GM23248 (cell line): ENCODE results near the gene GPATCH4.

ENCODE experiments used
- EZH2 ChIP-seq: fragments of 200-600 bp; sonication (generic); IDR thresholded peaks from 2 replicates; pipeline ENCODE4 v1.6.1; 2018; ENCODE audit warnings: antibody characterized with exemption, mild to moderate bottlenecking; ENCODE audit not compliant: insufficient read depth, poor library complexity, severe bottlenecking
- EZH2phosphoT487 ChIP-seq: fragments of 200-600 bp; sonication (generic); IDR thresholded peaks from 2 replicates; pipeline ENCODE4 v1.6.1; 2018; ENCODE audit warnings: antibody characterized with exemption, moderate library complexity, mild to moderate bottlenecking, low read depth; ENCODE audit not compliant: insufficient read depth

DNA sequence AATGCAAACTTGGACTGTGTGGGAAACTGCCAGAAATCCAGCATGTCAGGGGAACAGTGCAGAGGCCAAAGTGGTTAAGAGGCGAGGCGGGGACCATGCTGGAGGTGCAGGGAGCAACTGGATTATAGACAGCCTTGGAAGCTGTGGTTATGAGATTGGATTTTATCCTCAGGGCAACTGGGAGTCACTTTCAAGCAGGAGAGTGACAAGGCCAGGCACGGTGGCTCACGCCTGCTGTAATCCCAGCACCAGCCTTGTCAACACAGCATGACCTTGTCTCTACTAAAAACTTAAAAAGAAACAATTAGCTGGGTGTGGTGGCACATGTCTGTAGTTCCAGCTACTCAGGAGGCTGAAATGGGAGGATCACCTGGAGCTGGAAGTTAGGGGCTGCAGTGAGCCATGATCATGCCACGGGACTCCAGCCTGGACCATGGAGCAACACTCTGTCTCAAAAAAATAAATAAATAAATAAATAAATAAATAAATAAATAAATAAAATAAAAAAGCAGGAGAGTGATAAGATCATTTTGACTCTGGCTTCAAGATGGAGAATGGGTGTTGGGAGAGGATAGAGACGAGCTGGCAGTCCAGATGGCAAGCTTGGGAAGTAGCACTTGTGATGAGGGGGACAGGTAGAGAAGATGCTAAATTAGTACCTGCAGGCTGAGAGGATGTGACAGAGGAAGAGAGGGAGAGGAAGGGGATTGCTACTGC lies 21.5 kb upstream of the GPATCH4 start:
- TF ChIP-seq EZH2 (no peak), EZH2phosphoT487 (no peak)
